Keratinocyte (primary cell): Measurements from ENCODE around the gene RFX2. TPM values are rescaled to one million over a fixed set of nuclear protein-coding genes. Genes with fewer than 3 reads are reported as not detected.

ENCODE experiments used
- DNase-seq: peaks from one replicate; pipeline ENCODE4 v3.0.0-alpha.2; 2011; ENCODE audit warnings: low read depth, missing footprints, low spot score
- FAIRE-seq: peaks from 2 replicates; lab custom pipeline; 2011; peaks lifted over from hg19 to GRCh38; lab: Jason Lieb, UNC
- H2AFZ ChIP-seq: 2 replicates; pipeline ENCODE4 v1.6.0; 2012; ENCODE audit warnings: low read length, control low read depth, inconsistent platforms; ENCODE audit not compliant: control insufficient read depth
- H3K27ac ChIP-seq: 2 replicates; pipeline ENCODE4 v1.5.1; 2011; ENCODE audit warnings: low read length; ENCODE audit not compliant: control insufficient read depth, insufficient read depth
- H3K27me3 ChIP-seq: 3 replicates; pipeline ENCODE4 v1.6.0; 2011; ENCODE audit warnings: low read length; ENCODE audit not compliant: control insufficient read depth, insufficient read depth; ENCODE audit errors: extremely low read depth
- H3K36me3 ChIP-seq, 2 experiments: 2 replicates in 1 of 2; 3 replicates in 1 of 2; pipeline ENCODE4 v1.5.1; 2011; ENCODE audit warnings: low read length in 2 of 2, mild to moderate bottlenecking in 1 of 2; ENCODE audit not compliant: control insufficient read depth in 2 of 2, insufficient read depth in 2 of 2; ENCODE audit errors: extremely low read depth in 1 of 2
- H3K4me1 ChIP-seq: 3 replicates; pipeline ENCODE4 v1.5.1; 2011; ENCODE audit warnings: low read length; ENCODE audit not compliant: control insufficient read depth, insufficient read depth; ENCODE audit errors: extremely low read depth
- H3K4me2 ChIP-seq: 3 replicates; pipeline ENCODE4 v1.6.0; 2011; ENCODE audit warnings: low read depth, low read length; ENCODE audit not compliant: control insufficient read depth, insufficient read depth; ENCODE audit errors: extremely low read depth
- H3K4me3 ChIP-seq, 3 experiments: fragments of 200-600 bp in 1 of 3; sonication (generic) in 1 of 3; 2 replicates in 2 of 3; 3 replicates in 1 of 3; pipeline ENCODE4 v1.5.1; 2011 to 2016; ENCODE audit warnings: low read length in 3 of 3, mild to moderate bottlenecking in 3 of 3, control low read depth in 2 of 3, inconsistent platforms in 1 of 3, low read depth in 1 of 3, mixed read lengths in 1 of 3, mixed run types in 1 of 3, moderate library complexity in 1 of 3; ENCODE audit not compliant: control insufficient read depth in 2 of 3, insufficient read depth in 2 of 3; ENCODE audit errors: extremely low read depth in 1 of 3
- H3K79me2 ChIP-seq: 2 replicates; pipeline ENCODE4 v1.6.0; 2012; ENCODE audit warnings: low read length; ENCODE audit not compliant: control insufficient read depth, insufficient read depth
- H3K9ac ChIP-seq: 3 replicates; pipeline ENCODE4 v1.6.0; 2011; ENCODE audit warnings: low read length; ENCODE audit not compliant: control insufficient read depth, insufficient read depth; ENCODE audit errors: extremely low read depth
- H3K9me1 ChIP-seq: 3 replicates; pipeline ENCODE4 v1.6.0; 2011; ENCODE audit warnings: low read length; ENCODE audit not compliant: control insufficient read depth, insufficient read depth; ENCODE audit errors: extremely low read depth
- H3K9me3 ChIP-seq: 2 replicates; pipeline ENCODE4 v1.5.1; 2012; ENCODE audit warnings: low read depth, low read length; ENCODE audit not compliant: control insufficient read depth
- H4K20me1 ChIP-seq: 3 replicates; pipeline ENCODE4 v1.6.0; 2011; ENCODE audit warnings: low read length; ENCODE audit not compliant: control insufficient read depth, insufficient read depth; ENCODE audit errors: extremely low read depth
- CTCF ChIP-seq, 3 experiments: IDR thresholded peaks in 1 of 3; conservative IDR thresholded peaks in 1 of 3; optimal IDR thresholded peaks in 1 of 3; 2 replicates in 2 of 3; 3 replicates in 1 of 3; pipeline versions ENCODE3 to v1.5.1; 2011; ENCODE audit warnings: low read length in 3 of 3, mild to moderate bottlenecking in 3 of 3, moderate library complexity in 2 of 3, control low read depth in 1 of 3, inconsistent platforms in 1 of 3; ENCODE audit not compliant: insufficient read depth in 2 of 3; ENCODE audit errors: extremely low read depth in 1 of 3
- EZH2 ChIP-seq: IDR thresholded peaks from one replicate; pipeline ENCODE4 v1.6.1; 2012; ENCODE audit warnings: inconsistent platforms, mild to moderate bottlenecking, low read length, moderate library complexity
- dilution Hi-C: fragments of 300-500 bp; cut with MboI; formaldehyde crosslinking; loops from one replicate; pipeline ENCODE4 v1.7.0; 2020; ENCODE audit warnings: low sequenced_read_pairs; ENCODE audit not compliant: extremely low pct_ligation_motif_present
- polyA plus RNA-seq, 5 experiments: library from polyadenylated mRNA; depleted of rRNA in 3 of 5; stranded (reverse) in 3 of 5; stranded (forward) in 1 of 5; unstranded in 1 of 5; fragments of >200 nt; gene quantifications; 1 replicate in 1 of 5; 2 replicates in 3 of 5; 3 replicates in 1 of 5; pipeline versions ENCODE4 v1.2.1 to v1.2.3, GENCODE V29; 2011 to 2012; ENCODE audit warnings: missing spikeins in 2 of 5, low read depth in 1 of 5, low replicate concordance in 1 of 5

The RFX2 gene
- polyA plus RNA-seq, 1 donor (not counting 4 experiments of a cell fraction or from before 2014, with no cell fraction given): 5.8 TPM

DNA sequence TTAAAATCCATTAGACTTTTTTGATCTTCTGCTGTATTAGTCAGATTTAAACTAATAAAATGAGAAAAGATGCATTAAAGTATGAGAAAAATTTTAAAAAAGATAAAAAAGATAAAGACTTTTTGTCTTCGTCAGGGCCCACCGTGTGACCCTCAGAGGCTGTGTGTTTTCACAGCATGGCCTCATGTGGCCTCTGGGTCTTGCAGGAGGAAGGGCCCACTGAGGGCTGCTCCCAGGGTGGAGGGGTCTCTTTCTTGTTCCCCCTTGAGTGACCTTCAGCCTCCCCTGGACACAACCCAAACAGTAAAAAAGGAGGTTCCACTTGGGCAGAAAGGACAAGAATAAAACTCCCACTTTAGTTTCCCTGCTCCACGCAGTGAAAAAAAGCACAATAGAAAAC, 75.3 kb downstream of the RFX2 start:
- TF ChIP-seq CTCF (optimal IDR thresholded peaks at IDR 0.05 in 1 of 3, IDR thresholded peaks at IDR 0.05 in 1 of 3, conservative IDR thresholded peaks at IDR 0.05 in 1 of 3; ENCODE audit: extremely low read depth in 1 of 3, insufficient read depth in 2 of 3, low read length in 3 of 3): no peak
- no peak for TF ChIP-seq EZH2
- Histone ChIP-seq H3K27me3 (no peaks in the 10 kb centered on the region), H3K27ac (no peak overlapping the region), H3K4me3 (no peak overlapping the region), H2AFZ (no peak overlapping the region), H3K79me2 (no peaks in the 10 kb centered on the region), H3K9me1 (no peaks in the 10 kb centered on the region), H3K9me3 (no peaks in the 10 kb centered on the region), H3K4me1 (no peaks in the 10 kb centered on the region), H4K20me1 (no peaks in the 10 kb centered on the region), H3K9ac (no peak overlapping the region), H3K4me2 (no peak overlapping the region), H3K36me3 (peaks cover 6 to 11% of the 10 kb centered on the region in 2 experiments)
- DNase-seq (no peak), FAIRE-seq (no peak)
- dilution Hi-C loops: loop anchor here (10.0 to 25.0 kb wide), 2 partner anchors 80 to 252 kb away; partner anchors contain the start of genes MLLT1 and RFX2

GRCh38 chr19:6034512-6034911, 75.8 kb downstream of the RFX2 start:
- H3K9me3 ChIP-seq: no peaks in the 10 kb centered on the region
- FAIRE-seq (no peak), DNase-seq (no peak)
- no peaks in the 10 kb centered on the region for H3K9me1 ChIP-seq
- H4K20me1 ChIP-seq: no peaks in the 10 kb centered on the region
- H3K9ac ChIP-seq: no peak overlapping the region
- peaks cover 6 to 9% of the 10 kb centered on the region in 2 experiments for H3K36me3 ChIP-seq
- no peak overlapping the region for H3K27ac ChIP-seq
- no peak overlapping the region for H3K4me2 ChIP-seq
- TF ChIP-seq CTCF (optimal IDR thresholded peaks at IDR 0.05 in 1 of 3, IDR thresholded peaks at IDR 0.05 in 1 of 3, conservative IDR thresholded peaks at IDR 0.05 in 1 of 3; ENCODE audit: extremely low read depth in 1 of 3, insufficient read depth in 2 of 3, low read length in 3 of 3) (no peak), EZH2 (no peak)
- H3K79me2 ChIP-seq: no peaks in the 10 kb centered on the region
- H3K4me1 ChIP-seq: no peaks in the 10 kb centered on the region
- dilution Hi-C loops: loop anchor here (10.0 to 25.0 kb wide), 2 partner anchors 80 to 253 kb away; partner anchors contain the start of genes MLLT1 and RFX2
- no peak overlapping the region for H3K4me3 ChIP-seq
- no peaks in the 10 kb centered on the region for H3K27me3 ChIP-seq
- no peak overlapping the region for H2AFZ ChIP-seq
